GM12875 (cell line): ENCODE data around the gene RGS19.
A peak's percentile ranks its signal among the peaks of the same experiment; 100 is the strongest.

Experiments
- H3K4me3 ChIP-seq: one replicate; pipeline ENCODE4 v1.5.1; 2011; ENCODE audit warnings: low read depth, low read length, control low read depth
- TF ChIP-seq, protein P1 (sequence below): IDR thresholded peaks from 2 replicates; pipeline ENCODE4 v1.5.1; 2011; ENCODE audit warnings: low read depth, mild to moderate bottlenecking, control low read depth, inconsistent platforms, low read length, moderate library complexity, borderline replicate concordance; ENCODE audit not compliant: insufficient read depth

The RGS19 gene

GRCh38 chr20:64047046-64047389 lies 32.3 kb downstream of the RGS19 start:
- TF ChIP-seq, protein P1, sequence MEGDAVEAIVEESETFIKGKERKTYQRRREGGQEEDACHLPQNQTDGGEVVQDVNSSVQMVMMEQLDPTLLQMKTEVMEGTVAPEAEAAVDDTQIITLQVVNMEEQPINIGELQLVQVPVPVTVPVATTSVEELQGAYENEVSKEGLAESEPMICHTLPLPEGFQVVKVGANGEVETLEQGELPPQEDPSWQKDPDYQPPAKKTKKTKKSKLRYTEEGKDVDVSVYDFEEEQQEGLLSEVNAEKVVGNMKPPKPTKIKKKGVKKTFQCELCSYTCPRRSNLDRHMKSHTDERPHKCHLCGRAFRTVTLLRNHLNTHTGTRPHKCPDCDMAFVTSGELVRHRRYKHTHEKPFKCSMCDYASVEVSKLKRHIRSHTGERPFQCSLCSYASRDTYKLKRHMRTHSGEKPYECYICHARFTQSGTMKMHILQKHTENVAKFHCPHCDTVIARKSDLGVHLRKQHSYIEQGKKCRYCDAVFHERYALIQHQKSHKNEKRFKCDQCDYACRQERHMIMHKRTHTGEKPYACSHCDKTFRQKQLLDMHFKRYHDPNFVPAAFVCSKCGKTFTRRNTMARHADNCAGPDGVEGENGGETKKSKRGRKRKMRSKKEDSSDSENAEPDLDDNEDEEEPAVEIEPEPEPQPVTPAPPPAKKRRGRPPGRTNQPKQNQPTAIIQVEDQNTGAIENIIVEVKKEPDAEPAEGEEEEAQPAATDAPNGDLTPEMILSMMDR, result no peak
- H3K4me3 ChIP-seq, result no peak overlapping the region

GRCh38 chr20:64045346-64046011 lies 33.8 kb downstream of the RGS19 start:
- TF ChIP-seq, protein P1, result no peak
- H3K4me3 ChIP-seq, result no peak overlapping the region

- TF ChIP-seq, protein P1, result no peak
- no peak overlapping the region for H3K4me3 ChIP-seq
These were observed 34.7 kb downstream of the RGS19 start for GRCh38 chr20:64044484-64045247.

DNA sequence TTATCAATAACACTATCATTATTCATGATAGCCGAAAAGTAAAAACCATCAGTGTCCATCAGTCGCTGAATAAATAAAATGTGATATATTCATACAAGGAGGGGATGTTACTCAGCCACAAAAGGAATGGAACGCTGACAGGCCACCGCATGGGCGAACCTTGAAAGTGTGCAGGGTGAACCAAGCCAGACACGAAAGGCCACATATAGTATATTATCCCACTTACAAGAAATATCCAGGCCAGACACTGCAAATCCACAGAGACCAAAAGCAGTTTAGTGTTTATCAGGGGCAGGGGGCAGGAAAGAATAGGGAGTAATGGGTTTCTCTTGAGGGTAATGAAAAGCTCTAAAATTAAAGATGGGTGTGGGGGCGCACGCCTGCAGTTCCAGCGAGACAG lies 35.5 kb downstream of the RGS19 start:
- no peak overlapping the region for H3K4me3 ChIP-seq
- TF ChIP-seq, protein P1, result no peak

DNA sequence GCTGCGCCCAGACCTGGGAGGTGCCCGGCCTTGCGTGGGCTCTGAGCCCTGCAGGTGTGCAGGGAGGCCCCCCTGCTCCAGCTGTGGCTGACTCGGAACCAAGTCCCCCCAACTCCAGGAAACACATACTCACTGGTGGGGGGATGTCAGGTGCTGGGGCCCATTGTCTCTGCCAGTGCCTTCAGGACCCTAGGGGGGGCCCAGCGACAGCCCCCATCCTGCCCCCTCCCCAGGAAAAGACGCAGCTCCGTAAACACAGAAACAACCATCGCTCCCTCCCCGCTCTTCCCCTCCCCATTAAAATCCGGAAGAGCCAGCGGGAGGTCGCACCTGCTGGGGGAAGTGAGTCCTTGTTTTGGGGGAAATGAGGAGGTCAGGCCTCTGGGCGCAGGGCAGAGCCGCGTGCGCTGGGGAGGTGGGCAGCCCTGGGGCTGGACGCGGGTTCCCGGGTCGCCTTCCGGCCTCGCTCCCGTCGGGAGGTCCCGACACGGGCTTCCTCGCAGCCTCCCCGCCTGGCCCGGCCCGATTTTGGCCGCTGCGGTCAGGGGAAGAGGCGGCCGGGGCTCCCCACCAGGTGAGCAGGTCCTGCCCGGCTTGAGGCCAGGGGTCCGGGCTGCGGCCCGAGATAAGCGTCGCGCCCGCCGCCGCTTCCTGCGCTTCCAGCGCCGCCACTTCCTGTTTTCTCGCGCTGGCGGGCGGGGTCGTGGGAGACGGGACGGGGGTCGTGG lies 37.1 kb downstream of the RGS19 start:
- TF ChIP-seq, protein P1, result no peak
- H3K4me3 ChIP-seq, result peak overlapping the region; percentile 18

GRCh38 chr20:64041781-64042053 lies 37.6 kb downstream of the RGS19 start:
- TF ChIP-seq, protein P1, result no peak

GRCh38 chr20:64041040-64041780 lies 38.1 kb downstream of the RGS19 start:
- TF ChIP-seq, protein P1, result no peak
- H3K4me3 ChIP-seq, result no peak overlapping the region

More at GRCh38 chr20:64041781-64042053, 37.6 kb downstream of the RGS19 start:
- no peak overlapping the region for H3K4me3 ChIP-seq
